Panc1 (cell line): ENCODE data around the gene CELF1. TPM values are rescaled to one million over a fixed set of nuclear protein-coding genes. Genes with fewer than 3 reads are reported as not detected.

ENCODE experiments used
- ATAC-seq: fragments of 200-7000 bp; cut with Tn5 transposase; 2 replicates; pipeline ENCODE4 v1.9.1; 2020; ENCODE audit warnings: mild to moderate bottlenecking, moderate library complexity
- BruUV-seq: library from RNA; stranded (reverse); fragments of 400-500 nt; replicated peaks from 2 replicates; lab custom pipeline; 2021; lab: Mats Ljungman, UMichigan
- CTCF ChIA-PET: fragments of 300-600 bp; sonication (Branson Sonifier 250); formaldehyde crosslinking; loops from one replicate; lab custom pipeline; 2022; ENCODE audit warnings: antibody characterized with exemption; lab: Charles Lee
- POLR2A ChIA-PET: fragments of 300-600 bp; sonication (Branson Sonifier 250); formaldehyde crosslinking; loops from one replicate; lab custom pipeline; 2022; ENCODE audit warnings: antibody characterized with exemption; lab: Charles Lee
- DNase-seq: peaks from one replicate; pipeline ENCODE4 v3.0.0-alpha.2; 2010; ENCODE audit warnings: low read depth, low spot score
- H3K27ac ChIP-seq: 2 replicates; pipeline ENCODE4 v1.5.1; 2011; ENCODE audit warnings: mild to moderate bottlenecking, low read length, inconsistent platforms
- H3K27me3 ChIP-seq: fragments of 200-500 bp; sonication (Bioruptor generic); 2 replicates; pipeline ENCODE4 v1.6.0; 2014; ENCODE audit warnings: low read length, inconsistent platforms; ENCODE audit not compliant: control insufficient read depth, insufficient read depth
- H3K36me3 ChIP-seq: fragments of 200-500 bp; sonication (Bioruptor generic); 2 replicates; pipeline ENCODE4 v1.5.1; 2014; ENCODE audit warnings: inconsistent platforms, mild to moderate bottlenecking, low read length, moderate library complexity; ENCODE audit not compliant: control insufficient read depth, insufficient read depth
- H3K4me1 ChIP-seq: 2 replicates; pipeline ENCODE4 v1.5.1; 2011; ENCODE audit warnings: inconsistent platforms, mild to moderate bottlenecking, low read length, moderate library complexity; ENCODE audit not compliant: control insufficient read depth, insufficient read depth
- H3K4me3 ChIP-seq, 2 experiments: 2 replicates each; pipeline ENCODE4 v1.5.1; 2011 to 2012; ENCODE audit warnings: low read depth in 2 of 2, low read length in 2 of 2, mild to moderate bottlenecking in 2 of 2, inconsistent platforms in 1 of 2, moderate library complexity in 1 of 2
- H3K9me3 ChIP-seq: fragments of 200-500 bp; sonication (Bioruptor generic); 2 replicates; pipeline ENCODE4 v1.5.1; 2014; ENCODE audit warnings: low read depth, mild to moderate bottlenecking, inconsistent platforms, low read length, moderate library complexity; ENCODE audit not compliant: control insufficient read depth, insufficient read depth
- POLR2AphosphoS5 ChIP-seq: IDR thresholded peaks from 2 replicates; pipeline ENCODE4 v1.6.1; 2012; ENCODE audit warnings: mild to moderate bottlenecking, low read depth, low read length, moderate library complexity
- SIN3A ChIP-seq: IDR thresholded peaks from 2 replicates; pipeline ENCODE4 v1.6.1; 2012; ENCODE audit warnings: low read depth, mild to moderate bottlenecking, low read length, moderate library complexity, borderline replicate concordance; ENCODE audit not compliant: insufficient read depth
- TCF7L2 ChIP-seq: IDR thresholded peaks from 2 replicates; pipeline ENCODE4 v1.6.1; 2011; ENCODE audit warnings: mild to moderate bottlenecking, low read depth, low read length, inconsistent platforms
- in situ Hi-C: cut with HindIII; loops from 2 replicates; pipeline ENCODE4 v1.10.0; 2016; ENCODE audit warnings: low sequenced_read_pairs, low pct_unique_long_range_greater_than_20kb
- intact Hi-C: fragments of 100-400 bp; cut with micrococcal nuclease; formaldehyde crosslinking; loops from one replicate; pipeline ENCODE4 v1.10.0; 2022; ENCODE audit not compliant: unreplicated experiment
- total RNA-seq: library from RNA; stranded (reverse); gene quantifications from one replicate; pipeline ENCODE4 v1.2.1, GENCODE V29; 2021; ENCODE audit not compliant: unreplicated experiment
- TF ChIP-seq, protein P1 (sequence below), 2 experiments: IDR thresholded peaks; 2 replicates each; pipeline ENCODE4 v1.6.1; 2011 to 2012; ENCODE audit warnings: low read depth in 2 of 2, control low read depth in 1 of 2, low read length in 1 of 2, mild to moderate bottlenecking in 1 of 2, moderate library complexity in 1 of 2; ENCODE audit not compliant: insufficient read depth in 1 of 2
- TF ChIP-seq, protein P2 (sequence below): fragments of 450-650 bp; IDR thresholded peaks from 2 replicates; pipeline ENCODE4 v1.5.1; 2017; ENCODE audit warnings: mild to moderate bottlenecking

Gene CELF1
- total RNA-seq, 1 experiment from 2014 or later: 160 TPM

- ATAC-seq (no peak), DNase-seq (no peak)
- in situ Hi-C loops (no loop called here), intact Hi-C loops (no loop called here)
- H3K9me3 ChIP-seq: no peaks in the 10 kb centered on the region
- peaks cover 24% of the 10 kb centered on the region for H3K4me1 ChIP-seq
- no peaks in the 10 kb centered on the region for H3K27me3 ChIP-seq
- ChIA-PET CTCF (no interaction called here), POLR2A (no interaction called here)
- no TSS peak for BruUV-seq
- no peak overlapping the region for H3K4me3 ChIP-seq
- H3K27ac ChIP-seq: no peak overlapping the region
- peaks cover 18% of the 10 kb centered on the region for H3K36me3 ChIP-seq
- no peak for TF ChIP-seq SIN3A
- TF ChIP-seq, protein P1, sequence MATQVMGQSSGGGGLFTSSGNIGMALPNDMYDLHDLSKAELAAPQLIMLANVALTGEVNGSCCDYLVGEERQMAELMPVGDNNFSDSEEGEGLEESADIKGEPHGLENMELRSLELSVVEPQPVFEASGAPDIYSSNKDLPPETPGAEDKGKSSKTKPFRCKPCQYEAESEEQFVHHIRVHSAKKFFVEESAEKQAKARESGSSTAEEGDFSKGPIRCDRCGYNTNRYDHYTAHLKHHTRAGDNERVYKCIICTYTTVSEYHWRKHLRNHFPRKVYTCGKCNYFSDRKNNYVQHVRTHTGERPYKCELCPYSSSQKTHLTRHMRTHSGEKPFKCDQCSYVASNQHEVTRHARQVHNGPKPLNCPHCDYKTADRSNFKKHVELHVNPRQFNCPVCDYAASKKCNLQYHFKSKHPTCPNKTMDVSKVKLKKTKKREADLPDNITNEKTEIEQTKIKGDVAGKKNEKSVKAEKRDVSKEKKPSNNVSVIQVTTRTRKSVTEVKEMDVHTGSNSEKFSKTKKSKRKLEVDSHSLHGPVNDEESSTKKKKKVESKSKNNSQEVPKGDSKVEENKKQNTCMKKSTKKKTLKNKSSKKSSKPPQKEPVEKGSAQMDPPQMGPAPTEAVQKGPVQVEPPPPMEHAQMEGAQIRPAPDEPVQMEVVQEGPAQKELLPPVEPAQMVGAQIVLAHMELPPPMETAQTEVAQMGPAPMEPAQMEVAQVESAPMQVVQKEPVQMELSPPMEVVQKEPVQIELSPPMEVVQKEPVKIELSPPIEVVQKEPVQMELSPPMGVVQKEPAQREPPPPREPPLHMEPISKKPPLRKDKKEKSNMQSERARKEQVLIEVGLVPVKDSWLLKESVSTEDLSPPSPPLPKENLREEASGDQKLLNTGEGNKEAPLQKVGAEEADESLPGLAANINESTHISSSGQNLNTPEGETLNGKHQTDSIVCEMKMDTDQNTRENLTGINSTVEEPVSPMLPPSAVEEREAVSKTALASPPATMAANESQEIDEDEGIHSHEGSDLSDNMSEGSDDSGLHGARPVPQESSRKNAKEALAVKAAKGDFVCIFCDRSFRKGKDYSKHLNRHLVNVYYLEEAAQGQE (IDR thresholded peaks at IDR 0.05; ENCODE audit: insufficient read depth in 1 of 2, low read depth in 2 of 2, low read length in 1 of 2): no peak
- TF ChIP-seq TCF7L2: no peak
- TF ChIP-seq, protein P2, sequence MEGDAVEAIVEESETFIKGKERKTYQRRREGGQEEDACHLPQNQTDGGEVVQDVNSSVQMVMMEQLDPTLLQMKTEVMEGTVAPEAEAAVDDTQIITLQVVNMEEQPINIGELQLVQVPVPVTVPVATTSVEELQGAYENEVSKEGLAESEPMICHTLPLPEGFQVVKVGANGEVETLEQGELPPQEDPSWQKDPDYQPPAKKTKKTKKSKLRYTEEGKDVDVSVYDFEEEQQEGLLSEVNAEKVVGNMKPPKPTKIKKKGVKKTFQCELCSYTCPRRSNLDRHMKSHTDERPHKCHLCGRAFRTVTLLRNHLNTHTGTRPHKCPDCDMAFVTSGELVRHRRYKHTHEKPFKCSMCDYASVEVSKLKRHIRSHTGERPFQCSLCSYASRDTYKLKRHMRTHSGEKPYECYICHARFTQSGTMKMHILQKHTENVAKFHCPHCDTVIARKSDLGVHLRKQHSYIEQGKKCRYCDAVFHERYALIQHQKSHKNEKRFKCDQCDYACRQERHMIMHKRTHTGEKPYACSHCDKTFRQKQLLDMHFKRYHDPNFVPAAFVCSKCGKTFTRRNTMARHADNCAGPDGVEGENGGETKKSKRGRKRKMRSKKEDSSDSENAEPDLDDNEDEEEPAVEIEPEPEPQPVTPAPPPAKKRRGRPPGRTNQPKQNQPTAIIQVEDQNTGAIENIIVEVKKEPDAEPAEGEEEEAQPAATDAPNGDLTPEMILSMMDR: no peak
- TF ChIP-seq POLR2AphosphoS5: no peak
Measured at GRCh38 chr11:47573321-47573720, 20.4 kb upstream of the CELF1 start.

GRCh38 chr11:47572715-47573255 lies 19.9 kb upstream of the CELF1 start:
- ATAC-seq: peak; percentile 43; the same call in 1 of the 2 replicates
- in situ Hi-C loops: no loop called here
- no peak overlapping the region for H3K27ac ChIP-seq
- TSS peak; percentile 45 for BruUV-seq
- no peaks in the 10 kb centered on the region for H3K9me3 ChIP-seq
- TF ChIP-seq, protein P1 (IDR thresholded peaks at IDR 0.05; ENCODE audit: insufficient read depth in 1 of 2, low read depth in 2 of 2, low read length in 1 of 2): no peak
- H3K4me3 ChIP-seq: no peak overlapping the region
- ChIA-PET POLR2A (no interaction called here), CTCF (no interaction called here)
- no peaks in the 10 kb centered on the region for H3K27me3 ChIP-seq
- H3K4me1 ChIP-seq: peaks cover 21% of the 10 kb centered on the region
- no peak for DNase-seq
- H3K36me3 ChIP-seq: peaks cover 18% of the 10 kb centered on the region
- intact Hi-C loops: no loop called here
